Activated CD8-positive, alpha-beta memory T cell treated with anti-CD3 and anti-CD28 coated beads, Interleukin-2, amount 50 U/mL, for 48 hours (primary cell): ENCODE measurements around the gene LAMA2.

Source experiments
- DNase-seq: peaks from one replicate; pipeline ENCODE4 v3.0.0-alpha.2; 2020

LAMA2 gene

DNA sequence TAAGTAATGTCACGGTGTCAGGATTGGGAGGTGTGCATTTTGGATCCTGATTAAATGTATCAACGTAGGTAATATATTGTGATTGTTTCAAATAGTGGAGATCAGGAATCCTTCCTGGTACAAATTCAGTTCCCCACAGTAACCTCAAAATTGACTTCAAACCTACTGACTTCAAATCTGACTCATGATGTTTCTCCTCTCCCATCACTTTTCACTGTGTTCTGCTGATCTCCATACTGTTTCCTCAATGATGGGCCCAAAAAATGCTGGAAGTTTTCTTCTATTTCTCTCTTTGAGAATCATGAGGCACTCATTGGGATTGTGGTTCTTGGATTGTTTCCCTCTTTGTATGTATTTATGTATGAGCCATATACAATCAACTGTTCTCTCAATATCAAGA lies 35.9 kb downstream of the LAMA2 start:
- DNase-seq = no peak

- no peak for DNase-seq
Measured at GRCh38 chr6:128919412-128920180, 36.7 kb downstream of the LAMA2 start.

DNA sequence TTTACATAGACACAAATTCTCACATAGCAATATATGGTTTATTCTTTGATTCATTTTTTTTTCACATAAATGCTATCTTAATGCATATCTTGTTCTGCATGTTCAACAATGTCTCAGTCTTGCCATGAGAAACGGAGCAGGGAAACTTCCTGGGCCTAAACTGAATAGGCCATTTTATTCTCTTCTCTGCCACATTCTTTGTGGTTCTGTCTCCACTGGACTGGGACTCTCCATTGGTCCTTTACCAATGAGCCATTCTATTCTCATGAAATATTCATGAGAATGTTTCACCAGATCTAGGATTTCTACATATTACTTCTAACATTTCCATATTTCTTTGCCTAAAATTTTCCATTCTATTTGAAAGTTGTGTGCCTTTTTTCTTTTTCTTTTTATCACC lies 42.8 kb downstream of the LAMA2 start:
- DNase-seq = no peak

DNA sequence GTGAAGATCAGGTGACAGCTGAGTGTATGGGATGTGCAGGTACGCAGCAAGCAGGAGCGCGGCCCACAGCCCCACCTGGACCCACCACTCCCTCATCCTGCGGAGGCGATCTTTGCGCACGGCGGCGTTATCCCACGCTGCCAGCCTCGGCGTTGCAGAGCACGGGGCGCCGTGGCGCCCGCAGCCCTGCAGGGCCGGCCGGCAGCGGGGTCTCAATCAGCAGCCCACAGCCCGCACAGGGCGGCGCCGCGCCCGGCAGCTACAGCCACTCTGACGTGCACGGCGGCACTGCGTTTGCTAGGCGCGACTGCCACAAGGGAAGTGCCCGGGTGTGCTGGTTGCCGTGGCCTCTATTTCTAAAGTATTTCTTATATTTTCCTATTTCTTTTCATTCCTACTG lies 46.9 kb downstream of the LAMA2 start:
- DNase-seq = no peak

DNA sequence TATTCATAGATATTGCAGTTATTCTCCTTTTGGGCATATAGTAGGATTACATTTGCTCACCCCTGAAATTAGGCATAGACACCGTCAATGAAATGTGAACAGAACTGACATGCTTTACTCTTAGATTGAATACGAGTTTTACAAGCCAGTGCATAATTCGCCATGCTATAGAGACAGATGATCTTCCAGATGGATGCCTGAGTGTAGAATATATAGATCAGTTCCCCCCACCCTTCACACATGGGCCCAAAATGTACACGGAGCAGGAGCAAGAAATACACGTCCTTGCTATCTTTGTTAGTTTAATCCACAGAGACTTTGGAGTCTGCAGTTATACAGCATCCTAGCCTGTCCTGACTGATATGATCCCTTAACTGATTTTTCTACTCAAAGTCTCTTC lies 47.4 kb downstream of the LAMA2 start:
- DNase-seq = no peak

- DNase-seq = no peak
Measured at GRCh38 chr6:128932061-128932460, 49.1 kb downstream of the LAMA2 start.

- no peak for DNase-seq
Measured at GRCh38 chr6:128950864-128951263, 67.9 kb downstream of the LAMA2 start.

- DNase-seq = no peak
Measured at GRCh38 chr6:128952902-128953301, 70.0 kb downstream of the LAMA2 start.

DNA sequence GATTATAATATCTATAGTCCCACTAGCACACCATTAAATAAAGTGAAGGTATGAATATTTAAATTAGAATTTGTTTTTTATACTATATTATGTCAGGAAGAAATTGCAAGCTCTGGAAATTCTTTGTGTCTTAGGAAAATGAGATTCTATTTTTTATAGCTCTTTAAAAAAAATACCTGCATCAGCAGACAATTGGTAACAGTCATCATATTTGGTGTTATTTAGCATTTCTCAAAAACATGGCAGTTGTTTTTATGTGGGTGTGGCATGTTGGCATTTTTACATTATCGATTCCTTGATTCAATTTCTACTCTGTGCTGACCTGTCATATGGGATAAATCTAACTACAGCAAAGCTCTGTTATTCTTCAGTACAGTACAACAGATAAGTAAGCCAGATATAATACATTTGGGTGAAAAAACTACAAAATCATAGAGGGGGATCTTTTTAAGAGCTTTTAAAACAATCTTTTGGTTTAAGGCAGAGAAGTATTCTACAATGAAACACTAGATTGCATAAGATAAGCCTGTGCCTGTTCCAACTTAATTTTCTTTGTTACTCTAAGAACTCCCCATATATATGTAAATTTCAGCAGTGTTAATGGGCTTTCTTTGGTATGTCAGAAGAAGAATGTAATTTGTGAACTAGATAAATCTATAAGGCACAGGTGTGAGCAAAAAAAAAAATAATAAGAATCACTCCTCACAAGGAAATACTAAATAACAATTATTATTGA lies 71.5 kb downstream of the LAMA2 start:
- no peak for DNase-seq

DNA sequence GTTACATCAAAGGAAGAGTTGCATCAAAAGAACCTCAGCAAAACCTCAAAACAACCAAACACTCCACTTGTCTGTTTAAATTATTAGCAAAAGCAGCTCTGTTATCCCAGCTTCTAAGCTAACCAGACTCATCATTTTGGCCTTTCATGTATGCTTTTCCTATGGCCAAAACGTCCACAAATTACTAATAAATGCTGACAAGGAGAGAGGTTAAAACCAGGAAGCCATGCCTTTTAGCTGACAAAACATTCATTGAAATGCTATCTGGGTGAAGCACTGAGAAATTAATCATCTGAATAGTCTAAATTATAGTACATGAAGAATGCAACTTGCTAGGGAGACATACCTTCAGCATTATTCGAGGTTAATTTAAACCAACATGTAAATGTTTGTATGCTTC lies 80.6 kb downstream of the LAMA2 start:
- no peak for DNase-seq

DNA sequence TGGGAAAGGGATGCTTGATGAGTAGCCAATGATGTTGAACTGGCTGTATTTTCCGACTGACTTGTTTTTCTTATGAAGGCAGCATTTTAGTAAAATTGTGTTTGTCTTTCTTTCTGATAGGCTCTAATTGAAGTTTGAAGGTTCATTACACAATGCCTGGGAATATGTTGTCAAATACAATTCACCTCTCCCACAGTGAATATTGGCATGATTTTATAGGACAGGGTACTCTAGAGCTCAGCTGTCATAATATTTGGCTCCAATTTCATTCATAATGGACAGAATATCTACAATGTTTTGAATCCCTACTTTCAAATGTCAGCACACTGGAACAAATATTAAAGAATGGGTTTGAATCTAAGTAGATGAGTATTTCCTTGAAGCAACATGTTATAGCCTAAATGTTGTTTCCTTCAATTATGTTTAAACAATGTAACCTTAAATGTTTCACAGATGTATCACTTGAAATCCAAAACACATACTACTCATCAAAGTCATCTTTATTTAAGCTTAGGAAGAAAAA lies 81.4 kb downstream of the LAMA2 start:
- DNase-seq = no peak

GRCh38 chr6:128964771-128965170 lies 81.8 kb downstream of the LAMA2 start:
- DNase-seq = no peak

DNA sequence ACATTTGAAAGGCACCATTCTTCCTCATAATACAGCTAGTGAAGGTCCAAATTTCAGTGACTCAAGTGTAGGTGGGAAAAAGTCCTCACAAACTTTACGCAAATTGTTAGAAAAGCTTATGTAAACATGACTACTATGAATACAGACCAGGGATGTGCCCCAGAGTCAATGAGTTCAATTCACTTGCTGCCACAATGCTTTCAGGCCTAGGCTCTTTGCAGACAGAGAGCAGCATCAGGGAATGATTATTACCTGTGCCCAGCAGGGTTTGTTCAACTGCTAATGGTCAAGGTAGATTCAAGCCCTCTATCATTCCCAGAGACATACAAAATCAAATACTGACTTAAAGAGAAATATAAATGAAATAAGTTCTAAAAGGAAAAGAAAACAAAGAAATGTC lies 84.0 kb downstream of the LAMA2 start:
- no peak for DNase-seq

GRCh38 chr6:128979071-128979470 lies 96.1 kb downstream of the LAMA2 start:
- no peak for DNase-seq

GRCh38 chr6:128981716-128982115 lies 98.8 kb downstream of the LAMA2 start:
- DNase-seq = no peak

DNA sequence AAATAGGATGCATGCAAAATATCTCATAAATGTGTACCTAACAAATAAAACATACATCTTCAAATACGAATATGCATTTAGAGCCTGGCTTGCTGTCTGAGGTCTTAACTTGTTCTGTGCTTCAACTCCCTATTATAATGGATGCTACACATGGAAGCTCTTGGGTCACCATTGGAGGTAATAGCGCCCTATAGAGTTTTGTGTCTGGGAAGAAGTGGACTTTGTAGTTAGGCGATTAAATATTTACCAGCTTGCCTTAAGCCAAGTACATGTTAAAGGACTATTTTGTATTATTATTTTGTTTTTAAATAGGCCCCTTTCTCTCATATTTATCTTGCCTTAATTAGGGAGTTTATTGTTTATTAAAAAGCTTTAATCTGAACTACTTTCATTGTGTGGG lies 107.4 kb downstream of the LAMA2 start:
- no peak for DNase-seq

GRCh38 chr6:128990915-128991314 lies 108.0 kb downstream of the LAMA2 start:
- no peak for DNase-seq

DNA sequence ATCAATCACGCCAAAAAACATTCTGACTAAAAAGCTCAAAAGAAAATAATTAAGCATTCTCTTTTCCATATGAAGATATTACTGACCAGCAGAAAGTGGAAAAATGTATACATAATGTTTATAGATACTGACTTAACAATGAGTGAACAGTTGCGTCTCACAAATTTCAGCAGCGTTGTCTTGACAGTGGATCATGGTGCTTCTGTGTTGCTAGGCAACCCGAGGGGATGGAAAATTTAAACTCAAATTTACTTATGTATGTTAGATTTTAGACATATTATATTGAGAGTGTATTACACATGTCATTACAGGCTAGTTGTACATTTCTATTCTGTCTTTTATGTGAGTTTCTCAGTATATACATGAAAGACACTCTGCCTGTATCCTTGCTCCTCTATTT lies 110.2 kb downstream of the LAMA2 start:
- no peak for DNase-seq

DNA sequence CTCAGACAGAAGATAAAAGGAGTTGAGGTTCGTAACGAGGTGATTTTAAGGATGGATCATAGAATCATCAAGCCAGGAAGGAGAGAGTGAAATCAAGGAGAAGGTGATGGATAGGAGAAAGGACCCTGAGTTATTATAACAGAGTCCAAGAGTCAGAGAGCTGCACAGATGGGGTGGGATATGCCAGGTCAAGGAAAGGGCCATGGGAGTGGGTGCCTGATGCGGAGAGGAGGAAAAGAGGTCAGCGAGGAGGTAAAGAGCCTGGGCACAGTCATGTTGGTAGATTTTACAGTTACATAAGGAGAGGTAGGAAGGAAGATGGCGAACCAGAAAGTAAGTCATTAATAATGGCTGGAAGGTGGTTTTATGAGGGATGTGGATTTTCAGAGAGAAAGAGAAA lies 114.9 kb downstream of the LAMA2 start:
- no peak for DNase-seq

GRCh38 chr6:129006724-129007514 lies 124.0 kb downstream of the LAMA2 start:
- no peak for DNase-seq

DNA sequence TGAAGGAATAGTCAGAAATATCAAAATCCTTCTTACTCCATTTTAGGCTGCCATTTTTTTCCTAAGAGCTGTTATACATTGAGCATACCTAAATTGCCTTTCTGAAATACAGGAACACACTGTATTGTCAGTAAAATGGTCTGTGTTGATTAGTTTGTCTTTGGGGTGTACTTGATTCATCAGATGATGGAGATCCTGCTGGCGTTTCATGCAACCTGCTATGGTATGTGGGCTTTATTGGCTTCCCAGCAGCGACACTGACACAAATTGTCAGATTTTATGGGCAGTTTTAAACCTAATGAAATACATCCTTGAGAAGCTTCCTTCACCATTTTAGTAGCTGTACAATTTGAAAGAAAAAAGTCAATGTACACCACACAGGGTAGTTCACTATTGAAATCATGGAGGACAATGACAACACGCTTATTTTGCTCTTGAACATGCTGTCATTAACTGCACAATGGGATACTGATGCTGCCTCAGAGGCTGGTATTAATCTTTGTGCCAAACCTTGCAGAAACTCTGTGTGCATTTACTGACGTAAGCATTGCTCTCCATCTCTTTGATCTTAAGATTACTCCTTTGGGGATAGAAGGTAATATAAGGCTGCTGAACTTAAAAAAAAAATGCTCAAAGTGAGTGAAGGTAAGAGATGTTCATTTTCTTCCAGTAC lies 124.9 kb downstream of the LAMA2 start:
- no peak for DNase-seq

DNA sequence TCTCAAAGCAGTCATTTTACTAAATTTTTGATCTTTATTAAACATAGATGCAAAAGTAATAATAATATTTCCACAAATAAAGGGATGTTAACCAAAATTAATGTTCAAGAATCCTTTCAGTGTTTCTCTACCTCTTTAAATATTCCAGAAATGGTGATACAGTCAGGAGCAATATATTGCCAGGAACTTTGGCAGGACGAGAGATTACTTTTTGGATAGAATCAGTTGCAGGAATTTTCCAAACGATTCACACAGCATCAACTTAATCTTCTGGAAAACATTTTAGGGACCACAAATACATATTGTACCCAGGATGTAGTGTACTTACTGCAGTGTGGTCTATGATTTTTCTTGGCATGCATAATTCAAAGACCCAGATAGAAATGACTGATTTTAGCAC lies 125.7 kb downstream of the LAMA2 start:
- no peak for DNase-seq

DNA sequence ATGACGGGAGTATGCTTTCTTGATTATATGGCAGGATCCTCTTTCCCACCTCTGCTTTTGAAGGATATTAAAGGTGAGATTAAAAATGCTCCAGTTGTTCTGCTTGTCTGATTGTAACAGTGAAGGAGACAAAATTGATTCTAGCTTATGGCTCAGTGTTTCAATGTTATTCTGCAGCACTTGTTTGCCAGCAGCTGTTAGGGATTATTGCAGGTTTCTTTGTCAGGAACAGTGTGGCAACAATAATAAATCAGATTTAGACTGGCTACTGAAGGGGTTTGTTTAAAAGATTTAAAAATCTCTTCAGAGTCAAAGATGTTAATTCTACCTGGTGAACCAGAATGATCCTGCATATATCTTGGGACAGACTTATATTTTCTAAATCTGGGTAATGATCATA lies 126.9 kb downstream of the LAMA2 start:
- DNase-seq = no peak
